H9 (cell line): ENCODE results near the gene NOTCH1. TPM values are rescaled to one million over a fixed set of nuclear protein-coding genes. Genes with fewer than 3 reads are reported as not detected.
"Not testable (repeated sequence)": the region's sequence is repeated elsewhere in the genome, so short reads cannot be mapped to it uniquely, and the experiment has no call there.

Source experiments
- DNase-seq: peaks from one replicate; pipeline ENCODE4 v3.0.0-alpha.2; 2017
- H2AFZ ChIP-seq: one replicate; pipeline ENCODE4 v1.6.1; 2013; ENCODE audit warnings: mild to moderate bottlenecking, low read length, control low read depth, moderate library complexity
- H2AK5ac ChIP-seq: 2 replicates; pipeline ENCODE4 v1.6.1; 2013; ENCODE audit warnings: low read length, control low read depth, mixed read lengths; ENCODE audit not compliant: insufficient read length
- H2BK120ac ChIP-seq: one replicate; pipeline ENCODE4 v1.6.1; 2013; ENCODE audit warnings: low read depth, mild to moderate bottlenecking, low read length, control low read depth, inconsistent platforms; ENCODE audit not compliant: poor library complexity, severe bottlenecking
- H2BK12ac ChIP-seq: 2 replicates; pipeline ENCODE4 v1.6.1; 2013; ENCODE audit warnings: low read length, control low read depth, mixed read lengths, low read depth; ENCODE audit not compliant: insufficient read length
- H2BK15ac ChIP-seq: 2 replicates; pipeline ENCODE4 v1.6.1; 2013; ENCODE audit warnings: low read depth, low read length, control low read depth
- H2BK20ac ChIP-seq: one replicate; pipeline ENCODE4 v1.6.1; 2013; ENCODE audit warnings: low read depth, mild to moderate bottlenecking, low read length, control low read depth, inconsistent platforms; ENCODE audit not compliant: poor library complexity, severe bottlenecking
- H2BK5ac ChIP-seq: 2 replicates; pipeline ENCODE4 v1.6.1; 2013; ENCODE audit warnings: low read length, control low read depth, mixed read lengths; ENCODE audit not compliant: insufficient read length
- H3K14ac ChIP-seq: 2 replicates; pipeline ENCODE4 v1.6.1; 2013; ENCODE audit warnings: low read length, control low read depth; ENCODE audit not compliant: insufficient read depth
- H3K18ac ChIP-seq: 2 replicates; pipeline ENCODE4 v1.6.1; 2013; ENCODE audit warnings: low read depth, mild to moderate bottlenecking, mixed read lengths, low read length, control low read depth; ENCODE audit not compliant: insufficient read length
- H3K23ac ChIP-seq: 2 replicates; pipeline ENCODE4 v1.6.1; 2013; ENCODE audit warnings: low read length, control low read depth, mixed read lengths, low read depth; ENCODE audit not compliant: insufficient read length
- H3K23me2 ChIP-seq: 2 replicates; pipeline ENCODE4 v1.6.1; 2013; ENCODE audit warnings: low read depth, mild to moderate bottlenecking, mixed read lengths, low read length, control low read depth; ENCODE audit not compliant: insufficient read length, poor library complexity, severe bottlenecking
- H3K27ac ChIP-seq: 2 replicates; pipeline ENCODE4 v1.5.1; 2013; ENCODE audit warnings: low read length, control low read depth, mixed read lengths, low read depth; ENCODE audit not compliant: insufficient read length
- H3K27me3 ChIP-seq: 2 replicates; pipeline ENCODE4 v1.6.1; 2013; ENCODE audit warnings: low read length, control low read depth, inconsistent platforms; ENCODE audit not compliant: insufficient read depth
- H3K4ac ChIP-seq: 2 replicates; pipeline ENCODE4 v1.6.1; 2013; ENCODE audit warnings: low read depth, mild to moderate bottlenecking, control low read depth, inconsistent platforms, low read length, moderate library complexity
- H3K4me1 ChIP-seq: 2 replicates; pipeline ENCODE4 v1.6.1; 2013; ENCODE audit warnings: low read length, control low read depth, inconsistent platforms; ENCODE audit not compliant: insufficient read depth
- H3K4me2 ChIP-seq: 2 replicates; pipeline ENCODE4 v1.6.1; 2013; ENCODE audit warnings: low read length, control low read depth, mixed read lengths; ENCODE audit not compliant: insufficient read length, insufficient read depth
- H3K56ac ChIP-seq: 2 replicates; pipeline ENCODE4 v1.6.1; 2013; ENCODE audit warnings: low read depth, mild to moderate bottlenecking, mixed read lengths, low read length, control low read depth; ENCODE audit not compliant: insufficient read length
- H3K79me1 ChIP-seq: 2 replicates; pipeline ENCODE4 v1.6.1; 2013; ENCODE audit warnings: low read depth, mild to moderate bottlenecking, moderate library complexity, low read length, control low read depth, inconsistent platforms; ENCODE audit not compliant: insufficient read depth, poor library complexity, severe bottlenecking
- H3K79me2 ChIP-seq: 2 replicates; pipeline ENCODE4 v1.6.1; 2013; ENCODE audit warnings: low read length, control low read depth, inconsistent platforms; ENCODE audit not compliant: insufficient read depth
- H3K9ac ChIP-seq: 2 replicates; pipeline ENCODE4 v1.6.1; 2013; ENCODE audit warnings: low read length, control low read depth, mixed read lengths; ENCODE audit not compliant: insufficient read length; ENCODE audit errors: extremely low read depth
- H3K9me3 ChIP-seq: one replicate; pipeline ENCODE4 v1.6.1; 2013; ENCODE audit warnings: low read depth, low read length, inconsistent platforms; ENCODE audit not compliant: control insufficient read depth
- H3T11ph ChIP-seq: one replicate; pipeline ENCODE4 v1.6.1; 2013; ENCODE audit warnings: mild to moderate bottlenecking, low read length, control low read depth, inconsistent platforms
- H4K20me1 ChIP-seq: one replicate; pipeline ENCODE4 v1.6.1; 2013; ENCODE audit not compliant: control insufficient read depth, insufficient read length, insufficient read depth
- H4K5ac ChIP-seq: 2 replicates; pipeline ENCODE4 v1.6.1; 2013; ENCODE audit warnings: low read depth, mild to moderate bottlenecking, mixed read lengths, low read length, control low read depth; ENCODE audit not compliant: insufficient read length
- H4K8ac ChIP-seq: replicated peaks from 2 replicates; pipeline ENCODE4 v1.6.1; 2013; ENCODE audit warnings: low read length, control low read depth, mixed read lengths, low read depth; ENCODE audit not compliant: insufficient read length
- H4K91ac ChIP-seq: 2 replicates; pipeline ENCODE4 v1.6.1; 2013; ENCODE audit warnings: low read depth, mild to moderate bottlenecking, moderate library complexity, mixed read lengths, low read length, control low read depth; ENCODE audit not compliant: insufficient read length
- H3K27ac Mint-ChIP-seq, 3 experiments: 2 replicates in 2 of 3; 3 replicates in 1 of 3; pipeline ENCODE4 v1.8.0; 2020 to 2021; ENCODE audit warnings: mixed read lengths in 3 of 3, mild to moderate bottlenecking in 1 of 3, moderate library complexity in 1 of 3
- H3K27me3 Mint-ChIP-seq: 2 replicates; pipeline ENCODE4 v1.8.0; 2021; ENCODE audit warnings: low read depth, mild to moderate bottlenecking, moderate library complexity, mixed read lengths
- H3K36me3 Mint-ChIP-seq, 3 experiments: 2 replicates in 2 of 3; 3 replicates in 1 of 3; pipeline ENCODE4 v1.8.0; 2020 to 2021; ENCODE audit warnings: low read depth in 3 of 3, mixed read lengths in 3 of 3; ENCODE audit not compliant: insufficient read depth in 1 of 3
- H3K4me1 Mint-ChIP-seq, 2 experiments: 2 replicates each; pipeline ENCODE4 v1.8.0; 2020; ENCODE audit warnings: mixed read lengths in 2 of 2
- H3K4me3 Mint-ChIP-seq, 2 experiments: 2 replicates in 1 of 2; 3 replicates in 1 of 2; pipeline ENCODE4 v1.8.0; 2020 to 2021; ENCODE audit warnings: mild to moderate bottlenecking in 2 of 2, mixed read lengths in 2 of 2, moderate library complexity in 1 of 2
- H3K9me3 Mint-ChIP-seq, 2 experiments: 2 replicates in 1 of 2; 3 replicates in 1 of 2; pipeline ENCODE4 v1.8.0; 2020; ENCODE audit warnings: mild to moderate bottlenecking in 2 of 2, mixed read lengths in 2 of 2, moderate library complexity in 1 of 2
- WGBS: extraction: QIAGEN DNeasy Blood & Tissue Kit; methylation state at CpG from one replicate; pipeline ENCODE4 v1.1.7; 2013; ENCODE audit warnings: missing lambda C conversion rate, low lambda C conversion rate, mixed read lengths; ENCODE audit not compliant: insufficient read length; ENCODE audit errors: extremely low coverage; 5-methylcytosine and 5-hydroxymethylcytosine counted together
- total RNA-seq: library from RNA; stranded (reverse); gene quantifications from 2 replicates; pipeline ENCODE4 v1.2.1, GENCODE V29; 2021

Gene NOTCH1
- total RNA-seq, 1 experiment from 2014 or later = 71.6 TPM

DNA sequence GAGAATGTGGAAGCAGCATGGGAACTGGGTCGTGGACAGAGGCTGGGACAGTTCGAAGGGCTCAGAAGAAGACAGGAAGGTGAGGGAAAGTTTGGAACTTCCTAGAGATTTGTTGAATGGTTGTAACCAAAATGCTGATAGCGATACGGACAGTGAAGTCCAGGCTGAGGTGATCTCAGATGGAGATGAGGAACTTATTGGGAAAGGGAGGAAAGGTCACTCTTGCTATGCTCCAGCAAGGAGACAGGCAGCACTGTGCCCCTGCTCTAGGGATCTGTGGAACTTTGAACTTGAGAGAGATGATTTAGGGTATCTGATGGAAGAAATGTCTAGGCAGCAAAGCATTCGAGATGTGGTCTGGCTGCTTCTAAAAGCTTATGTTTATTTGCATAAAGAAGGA, 13.0 kb upstream of the NOTCH1 start:
- peaks cover 66% of the 10 kb centered on the region for H3K27me3 Mint-ChIP-seq
- H3K4ac ChIP-seq, H3K14ac ChIP-seq, H2AK5ac ChIP-seq, H3K27ac Mint-ChIP-seq, H4K91ac ChIP-seq, H2BK20ac ChIP-seq, H3K27ac ChIP-seq, H2BK15ac ChIP-seq, H3K56ac ChIP-seq, H2BK120ac ChIP-seq, H3K79me1 ChIP-seq, H3K18ac ChIP-seq, H4K5ac ChIP-seq, H2AFZ ChIP-seq, H3K23me2 ChIP-seq, H3K4me2 ChIP-seq, H3K9me3 ChIP-seq, H3K79me2 ChIP-seq, H3K27me3 ChIP-seq, H3T11ph ChIP-seq, DNase-seq, H4K8ac ChIP-seq, H2BK5ac ChIP-seq, H2BK12ac ChIP-seq, H3K4me1 ChIP-seq, H4K20me1 ChIP-seq, H3K9ac ChIP-seq, H3K4me3 Mint-ChIP-seq, H3K23ac ChIP-seq: not testable (repeated sequence)
- H3K4me1 Mint-ChIP-seq = peaks cover 13 to 14% of the 10 kb centered on the region in 2 experiments
- peaks cover 19 to 22% (median 21%) of the 10 kb centered on the region in 3 experiments for H3K36me3 Mint-ChIP-seq
- no CpG with 5 or more reads among the region's 5 CpGs for WGBS
- peaks cover 27 to 29% of the 10 kb centered on the region in 2 experiments for H3K9me3 Mint-ChIP-seq
